Trophoblast cell (in vitro differentiated cells and primary cell): ENCODE data around the gene SYCN.

Source experiments
- DNase-seq, 2 donors: peaks; one replicate each; pipeline ENCODE4 v3.0.0-alpha.2; 2016
- H2AFZ ChIP-seq: 2 replicates; pipeline ENCODE4 v1.6.1; 2013; ENCODE audit warnings: low read length, moderate library complexity, mild to moderate bottlenecking; ENCODE audit not compliant: insufficient read depth, poor library complexity
- H2AK5ac ChIP-seq: 2 replicates; pipeline ENCODE4 v1.6.1; 2013; ENCODE audit warnings: mild to moderate bottlenecking, low read length
- H2BK120ac ChIP-seq: 2 replicates; pipeline ENCODE4 v1.6.1; 2013; ENCODE audit warnings: low read length, mild to moderate bottlenecking, moderate library complexity; ENCODE audit not compliant: insufficient read depth, poor library complexity
- H2BK12ac ChIP-seq: 2 replicates; pipeline ENCODE4 v1.6.1; 2013; ENCODE audit warnings: mild to moderate bottlenecking, low read length, moderate library complexity
- H2BK5ac ChIP-seq: 2 replicates; pipeline ENCODE4 v1.6.1; 2013; ENCODE audit warnings: low read length, low read depth, moderate library complexity, mild to moderate bottlenecking; ENCODE audit not compliant: poor library complexity
- H3K14ac ChIP-seq: 2 replicates; pipeline ENCODE4 v1.6.1; 2013; ENCODE audit warnings: mild to moderate bottlenecking, low read length
- H3K18ac ChIP-seq: 2 replicates; pipeline ENCODE4 v1.6.1; 2013; ENCODE audit warnings: mild to moderate bottlenecking, low read length
- H3K23ac ChIP-seq: 2 replicates; pipeline ENCODE4 v1.6.1; 2013; ENCODE audit warnings: low read length
- H3K27ac ChIP-seq: 2 replicates; pipeline ENCODE4 v1.5.1; 2013; ENCODE audit warnings: low read depth, mild to moderate bottlenecking, inconsistent platforms, low read length, moderate library complexity
- H3K27me3 ChIP-seq: 2 replicates; pipeline ENCODE4 v1.6.1; 2013; ENCODE audit warnings: inconsistent platforms, mild to moderate bottlenecking, low read length, moderate library complexity; ENCODE audit not compliant: insufficient read depth
- H3K36me3 ChIP-seq, 2 experiments: 1 replicate in 1 of 2; 2 replicates in 1 of 2; pipeline ENCODE4 v1.6.1; 2013; ENCODE audit warnings: low read length in 2 of 2, mild to moderate bottlenecking in 2 of 2, moderate library complexity in 1 of 2; ENCODE audit not compliant: insufficient read depth in 2 of 2, control insufficient read depth in 1 of 2
- H3K4ac ChIP-seq: 2 replicates; pipeline ENCODE4 v1.6.1; 2013; ENCODE audit warnings: low read depth, mild to moderate bottlenecking, low read length, moderate library complexity
- H3K4me1 ChIP-seq, 2 experiments: 1 replicate in 1 of 2; 2 replicates in 1 of 2; pipeline ENCODE4 v1.6.1; 2013; ENCODE audit warnings: low read length in 2 of 2, mild to moderate bottlenecking in 2 of 2, moderate library complexity in 1 of 2; ENCODE audit not compliant: insufficient read depth in 2 of 2, control insufficient read depth in 1 of 2
- H3K4me2 ChIP-seq: 2 replicates; pipeline ENCODE4 v1.6.1; 2013; ENCODE audit warnings: inconsistent platforms, mild to moderate bottlenecking, low read length, moderate library complexity
- H3K4me3 ChIP-seq: 2 replicates; pipeline ENCODE4 v1.5.1; 2013; ENCODE audit warnings: mild to moderate bottlenecking, low read depth, low read length, inconsistent platforms
- H3K79me1 ChIP-seq: one replicate; pipeline ENCODE4 v1.6.1; 2013; ENCODE audit warnings: low read length
- H3K79me2 ChIP-seq: 2 replicates; pipeline ENCODE4 v1.6.1; 2013; ENCODE audit warnings: low read length, mild to moderate bottlenecking; ENCODE audit not compliant: control insufficient read depth, insufficient read depth, poor library complexity
- H3K9ac ChIP-seq: 2 replicates; pipeline ENCODE4 v1.6.1; 2013; ENCODE audit warnings: mild to moderate bottlenecking, low read length
- H3K9me3 ChIP-seq: 2 replicates; pipeline ENCODE4 v1.6.1; 2013; ENCODE audit warnings: low read depth, mild to moderate bottlenecking, control low read depth, inconsistent platforms, low read length; ENCODE audit not compliant: insufficient read depth
- H4K12ac ChIP-seq: 2 replicates; pipeline ENCODE4 v1.6.1; 2013; ENCODE audit warnings: low read depth, mild to moderate bottlenecking, low read length, moderate library complexity
- H4K8ac ChIP-seq: 2 replicates; pipeline ENCODE4 v1.6.1; 2013; ENCODE audit warnings: low read depth, mild to moderate bottlenecking, low read length, moderate library complexity
- H4K91ac ChIP-seq: one replicate; pipeline ENCODE4 v1.6.1; 2013; ENCODE audit warnings: low read depth, mild to moderate bottlenecking, low read length, moderate library complexity
- WGBS: extraction: QIAGEN DNeasy Blood & Tissue Kit; methylation state at CpG from one replicate; pipeline ENCODE4 v1.1.7; 2013; ENCODE audit warnings: missing lambda C conversion rate; ENCODE audit not compliant: insufficient read length, insufficient coverage; ENCODE audit errors: extremely low coverage; 5-methylcytosine and 5-hydroxymethylcytosine counted together

The SYCN gene

GRCh38 chr19:39174142-39174541 is 29.9 kb downstream of the SYCN start:
- Histone ChIP-seq H3K4me1 (peaks cover 0 to 3% of the 10 kb centered on the region in 2 experiments), H3K9me3 (peaks cover 3% of the 10 kb centered on the region), H2AFZ (no peak overlapping the region), H4K12ac (no peak overlapping the region), H3K14ac (no peak overlapping the region), H3K4ac (no peak overlapping the region), H3K27ac (no peak overlapping the region), H2BK12ac (no peak overlapping the region), H3K4me3 (no peak overlapping the region), H2BK5ac (no peak overlapping the region), H2BK120ac (no peak overlapping the region), H3K9ac (no peak overlapping the region), H3K79me2 (no peaks in the 10 kb centered on the region), H3K36me3 (peaks cover 88 to 89% of the 10 kb centered on the region in 2 experiments), H3K18ac (no peak overlapping the region), H3K4me2 (no peak overlapping the region), H3K23ac (no peak overlapping the region), H2AK5ac (no peak overlapping the region), H3K79me1 (peaks cover 1% of the 10 kb centered on the region), H4K91ac (no peak overlapping the region), H4K8ac (no peak overlapping the region), H3K27me3 (no peaks in the 10 kb centered on the region)
- WGBS = no CpG with 5 or more reads among the region's 16 CpGs
- DNase-seq = no peak

- Histone ChIP-seq H3K4ac (no peak overlapping the region), H3K36me3 (peaks cover 84 to 86% of the 10 kb centered on the region in 2 experiments), H3K27me3 (no peaks in the 10 kb centered on the region), H3K14ac (no peak overlapping the region), H3K23ac (no peak overlapping the region), H3K18ac (no peak overlapping the region), H2BK120ac (no peak overlapping the region), H3K27ac (no peak overlapping the region), H3K4me3 (no peak overlapping the region), H3K9me3 (peaks cover 3% of the 10 kb centered on the region), H4K8ac (no peak overlapping the region), H2AFZ (no peak overlapping the region), H3K9ac (no peak overlapping the region), H3K4me1 (peaks cover 0 to 3% of the 10 kb centered on the region in 2 experiments), H4K91ac (no peak overlapping the region), H3K4me2 (no peak overlapping the region), H3K79me1 (peaks cover 1% of the 10 kb centered on the region), H4K12ac (no peak overlapping the region), H3K79me2 (no peaks in the 10 kb centered on the region), H2BK12ac (no peak overlapping the region), H2BK5ac (no peak overlapping the region), H2AK5ac (no peak overlapping the region)
- WGBS = no CpG with 5 or more reads among the region's 25 CpGs
- DNase-seq = no peak
These were observed 30.5 kb downstream of the SYCN start for GRCh38 chr19:39173502-39173991.

GRCh38 chr19:39172700-39173501 is 31.2 kb downstream of the SYCN start:
- H3K36me3 ChIP-seq = peaks cover 80 to 81% of the 10 kb centered on the region in 2 experiments
- peaks cover under 1% of the 10 kb centered on the region for H3K79me2 ChIP-seq
- no peak overlapping the region for H2BK12ac ChIP-seq
- H2BK120ac ChIP-seq = no peak overlapping the region
- no CpG with 5 or more reads among the region's 45 CpGs for WGBS
- no peak overlapping the region for H3K4me3 ChIP-seq
- H3K23ac ChIP-seq = no peak overlapping the region
- no peak overlapping the region for H3K4me2 ChIP-seq
- H3K18ac ChIP-seq = peak overlapping the region; percentile 26
- H3K14ac ChIP-seq = no peak overlapping the region
- no peak overlapping the region for H4K91ac ChIP-seq
- no peak overlapping the region for H2BK5ac ChIP-seq
- no peak overlapping the region for H4K12ac ChIP-seq
- H3K27ac ChIP-seq = no peak overlapping the region
- no peak for DNase-seq
- peaks cover 3% of the 10 kb centered on the region for H3K9me3 ChIP-seq
- no peak overlapping the region for H3K9ac ChIP-seq
- H4K8ac ChIP-seq = no peak overlapping the region
- no peaks in the 10 kb centered on the region for H3K27me3 ChIP-seq
- no peak overlapping the region for H2AK5ac ChIP-seq
- no peak overlapping the region for H2AFZ ChIP-seq
- peaks cover 5% of the 10 kb centered on the region in 2 experiments for H3K4me1 ChIP-seq
- H3K4ac ChIP-seq = no peak overlapping the region
- H3K79me1 ChIP-seq = peaks cover 3% of the 10 kb centered on the region

DNA sequence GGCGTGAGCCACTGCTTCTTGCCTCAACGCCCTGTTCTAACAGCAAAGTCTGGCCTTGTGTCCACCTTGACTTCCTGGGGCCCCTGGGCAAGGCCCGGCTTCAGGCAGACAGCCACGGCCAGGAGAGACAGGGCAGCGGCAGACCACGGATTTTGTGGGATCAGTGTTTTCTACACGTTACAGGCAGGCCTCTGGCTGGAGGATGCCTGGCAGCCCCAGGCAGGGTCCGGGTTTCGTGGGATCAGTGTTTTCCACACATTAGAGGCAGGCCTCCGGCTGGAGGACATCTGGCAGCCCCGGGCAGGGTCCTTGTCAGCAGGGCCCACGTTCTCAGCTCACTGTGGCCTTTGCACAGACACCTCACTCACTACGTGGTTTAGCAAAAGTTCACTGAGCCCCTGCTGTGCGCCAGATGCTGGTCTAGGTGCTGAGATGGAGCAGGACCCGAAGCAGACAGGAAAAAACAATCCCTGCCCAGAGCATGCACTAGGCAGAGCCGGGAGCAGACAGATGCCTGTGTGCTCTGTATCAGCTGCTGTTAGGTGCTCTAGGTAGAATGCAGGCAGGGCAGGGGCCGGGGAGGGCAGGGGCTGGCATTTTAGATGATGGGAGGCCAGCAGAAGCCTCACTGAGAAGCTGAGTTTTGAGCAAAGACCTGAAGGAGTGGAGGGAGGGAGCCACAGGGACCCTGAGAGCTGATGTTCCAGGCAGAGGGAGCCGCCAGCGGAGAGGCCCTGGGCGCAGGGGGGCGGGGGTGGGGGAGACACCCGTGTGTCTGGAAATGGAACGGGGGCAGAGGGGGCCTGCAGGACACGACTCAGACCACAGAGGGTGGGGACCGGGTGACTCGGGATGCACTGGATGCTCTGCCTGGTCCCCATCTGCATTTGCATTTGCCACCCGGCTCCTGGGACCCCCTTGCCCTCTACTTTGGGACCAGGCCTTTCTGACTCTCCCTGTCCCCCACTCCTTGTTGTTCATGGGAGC is 32.3 kb downstream of the SYCN start:
- H3K9ac ChIP-seq = no peak overlapping the region
- H3K23ac ChIP-seq = no peak overlapping the region
- no peak overlapping the region for H3K14ac ChIP-seq
- no peak overlapping the region for H4K91ac ChIP-seq
- H2AFZ ChIP-seq = no peak overlapping the region
- peaks cover 68 to 71% of the 10 kb centered on the region in 2 experiments for H3K36me3 ChIP-seq
- H3K79me2 ChIP-seq = peaks cover 7% of the 10 kb centered on the region
- no peak overlapping the region for H3K27ac ChIP-seq
- H3K4me2 ChIP-seq = no peak overlapping the region
- H3K27me3 ChIP-seq = no peaks in the 10 kb centered on the region
- H3K18ac ChIP-seq = no peak overlapping the region
- no peak overlapping the region for H2AK5ac ChIP-seq
- H2BK120ac ChIP-seq = no peak overlapping the region
- H3K4me1 ChIP-seq = peaks cover 16 to 17% of the 10 kb centered on the region in 2 experiments
- no peak overlapping the region for H4K12ac ChIP-seq
- no peak for DNase-seq
- WGBS = no CpG with 5 or more reads among the region's 27 CpGs
- H3K9me3 ChIP-seq = peaks cover 3% of the 10 kb centered on the region
- H3K79me1 ChIP-seq = peaks cover 13% of the 10 kb centered on the region
- no peak overlapping the region for H3K4me3 ChIP-seq
- H2BK5ac ChIP-seq = no peak overlapping the region
- no peak overlapping the region for H3K4ac ChIP-seq
- no peak overlapping the region for H4K8ac ChIP-seq
- no peak overlapping the region for H2BK12ac ChIP-seq
